ENCODE results near the gene KAT6B.

KAT6B gene

DNA sequence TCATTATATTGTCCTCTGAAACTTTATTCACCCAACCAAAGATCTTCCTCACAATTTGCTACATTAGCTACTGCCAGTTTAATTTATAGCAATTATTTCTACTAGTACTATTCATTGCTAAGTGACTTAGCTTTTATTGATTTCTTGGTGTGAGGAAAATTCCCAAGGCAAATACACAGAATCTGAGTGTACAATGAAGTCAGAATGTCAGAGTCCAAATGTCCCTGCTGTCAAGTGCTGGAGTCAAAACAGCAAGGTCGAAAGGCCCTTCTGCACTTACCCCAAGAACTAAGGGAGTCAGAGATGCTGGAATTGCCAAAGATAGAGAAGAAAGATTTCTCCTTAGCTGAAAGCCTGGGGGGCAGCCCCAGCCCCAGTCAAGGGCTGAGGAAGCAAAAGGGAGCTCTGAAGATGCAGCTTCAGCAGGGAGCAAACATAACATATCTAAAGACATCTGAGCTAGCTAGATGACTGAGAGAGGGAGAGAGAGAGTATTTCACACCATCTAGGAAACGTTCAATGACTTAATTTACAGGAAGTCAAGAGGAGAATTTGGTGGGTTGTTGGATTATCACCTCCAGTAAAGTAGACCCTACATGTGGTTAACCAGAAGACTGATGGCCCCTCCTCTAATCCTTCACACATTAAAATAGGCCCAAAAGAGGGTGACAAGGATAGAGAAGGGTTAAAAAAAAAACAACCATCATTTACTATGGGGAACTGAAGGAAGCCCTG is 248.5 kb downstream of the KAT6B start:
- DNase-seq: no peak

- DNase-seq: no peak
Observed at GRCh38 chr10:75076348-75076747, 249.9 kb downstream of the KAT6B start.

- no peak for DNase-seq
Observed at GRCh38 chr10:75079436-75080083, 253.2 kb downstream of the KAT6B start.

- DNase-seq: no peak
Observed at GRCh38 chr10:75080554-75080953, 254.2 kb downstream of the KAT6B start.

DNA sequence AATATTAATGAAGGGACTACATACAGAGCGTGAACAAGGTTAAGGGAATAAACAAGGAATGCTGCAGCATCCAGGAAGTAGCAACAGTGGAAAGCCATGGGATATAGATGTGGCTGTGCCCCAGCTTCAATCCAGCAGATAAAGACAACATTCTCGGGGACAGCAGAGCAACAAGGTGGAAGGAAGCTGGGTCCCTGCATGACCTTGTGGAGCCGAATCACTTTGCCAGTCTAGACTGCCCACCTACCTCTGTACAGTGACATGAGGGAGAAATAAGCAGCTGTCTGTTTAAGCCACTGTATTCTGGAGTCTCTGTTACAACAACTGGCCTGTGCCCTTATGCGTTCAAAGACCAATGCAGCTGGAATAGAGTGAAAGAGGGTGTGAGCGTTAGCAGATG is 255.0 kb downstream of the KAT6B start:
- DNase-seq: no peak

Measured in RPMI8226 (cell line).